ENCODE results near the gene AFF3. TPM values are rescaled to one million over a fixed set of nuclear protein-coding genes. Genes with fewer than 3 reads are reported as not detected.

The AFF3 gene
- polyA plus RNA-seq, 1 donor (not counting 4 experiments of a cell fraction or from before 2014, with no cell fraction given), result not detected

GRCh38 chr2:99899058-99899855 lies 243.1 kb downstream of the AFF3 start:
- Histone ChIP-seq H3K79me2 (ENCODE audit: control insufficient read depth, insufficient read depth, low read length) (no peaks in the 10 kb centered on the region), H3K9ac (ENCODE audit: control insufficient read depth, extremely low read depth, insufficient read depth, low read length) (no peak overlapping the region), H3K36me3 (ENCODE audit: control insufficient read depth in 2 of 2, extremely low read depth in 1 of 2, insufficient read depth in 2 of 2, low read length in 2 of 2) (no peaks in the 10 kb centered on the region), H3K4me3 (ENCODE audit: control insufficient read depth in 2 of 3, extremely low read depth in 1 of 3, insufficient read depth in 2 of 3, low read depth in 1 of 3, low read length in 3 of 3) (no peak overlapping the region), H2AFZ (ENCODE audit: control insufficient read depth, low read length) (no peak overlapping the region), H3K4me1 (ENCODE audit: control insufficient read depth, extremely low read depth, insufficient read depth, low read length) (no peaks in the 10 kb centered on the region), H3K9me1 (ENCODE audit: control insufficient read depth, extremely low read depth, insufficient read depth, low read length) (no peaks in the 10 kb centered on the region), H3K4me2 (ENCODE audit: control insufficient read depth, extremely low read depth, insufficient read depth, low read depth, low read length) (no peak overlapping the region), H4K20me1 (ENCODE audit: control insufficient read depth, extremely low read depth, insufficient read depth, low read length) (no peaks in the 10 kb centered on the region), H3K9me3 (ENCODE audit: control insufficient read depth, low read depth, low read length) (no peaks in the 10 kb centered on the region), H3K27ac (ENCODE audit: control insufficient read depth, insufficient read depth, low read length) (no peak overlapping the region), H3K27me3 (ENCODE audit: control insufficient read depth, extremely low read depth, insufficient read depth, low read length) (no peaks in the 10 kb centered on the region)
- no peak for FAIRE-seq
- no peak for TF ChIP-seq CTCF (optimal IDR thresholded peaks at IDR 0.05 in 1 of 3, IDR thresholded peaks at IDR 0.05 in 1 of 3, conservative IDR thresholded peaks at IDR 0.05 in 1 of 3; ENCODE audit: extremely low read depth in 1 of 3, insufficient read depth in 2 of 3, low read length in 3 of 3)
- TF ChIP-seq EZH2 (IDR thresholded peaks at IDR 0.05; ENCODE audit: low read length), result no peak
- DNase-seq (ENCODE audit: low read depth, low spot score), result no peak
- dilution Hi-C loops (cut with MboI; ENCODE audit: extremely low pct_ligation_motif_present, low sequenced_read_pairs), result no loop called here

GRCh38 chr2:99898336-99899048 lies 243.9 kb downstream of the AFF3 start:
- dilution Hi-C loops (cut with MboI; ENCODE audit: extremely low pct_ligation_motif_present, low sequenced_read_pairs), result no loop called here
- TF ChIP-seq EZH2 (IDR thresholded peaks at IDR 0.05; ENCODE audit: low read length) (no peak), CTCF (optimal IDR thresholded peaks at IDR 0.05 in 1 of 3, IDR thresholded peaks at IDR 0.05 in 1 of 3, conservative IDR thresholded peaks at IDR 0.05 in 1 of 3; ENCODE audit: extremely low read depth in 1 of 3, insufficient read depth in 2 of 3, low read length in 3 of 3) (no peak)
- no peak overlapping the region for H3K27ac ChIP-seq (ENCODE audit: control insufficient read depth, insufficient read depth, low read length)
- no peak overlapping the region for H3K9ac ChIP-seq (ENCODE audit: control insufficient read depth, extremely low read depth, insufficient read depth, low read length)
- H3K4me3 ChIP-seq (ENCODE audit: control insufficient read depth in 2 of 3, extremely low read depth in 1 of 3, insufficient read depth in 2 of 3, low read depth in 1 of 3, low read length in 3 of 3), result no peak overlapping the region
- H3K27me3 ChIP-seq (ENCODE audit: control insufficient read depth, extremely low read depth, insufficient read depth, low read length), result no peaks in the 10 kb centered on the region
- H4K20me1 ChIP-seq (ENCODE audit: control insufficient read depth, extremely low read depth, insufficient read depth, low read length), result no peaks in the 10 kb centered on the region
- H2AFZ ChIP-seq (ENCODE audit: control insufficient read depth, low read length), result no peak overlapping the region
- H3K36me3 ChIP-seq (ENCODE audit: control insufficient read depth in 2 of 2, extremely low read depth in 1 of 2, insufficient read depth in 2 of 2, low read length in 2 of 2), result no peaks in the 10 kb centered on the region
- FAIRE-seq, result no peak
- no peak overlapping the region for H3K4me2 ChIP-seq (ENCODE audit: control insufficient read depth, extremely low read depth, insufficient read depth, low read depth, low read length)
- DNase-seq (ENCODE audit: low read depth, low spot score), result no peak
- H3K79me2 ChIP-seq (ENCODE audit: control insufficient read depth, insufficient read depth, low read length), result no peaks in the 10 kb centered on the region
- no peaks in the 10 kb centered on the region for H3K4me1 ChIP-seq (ENCODE audit: control insufficient read depth, extremely low read depth, insufficient read depth, low read length)
- no peaks in the 10 kb centered on the region for H3K9me1 ChIP-seq (ENCODE audit: control insufficient read depth, extremely low read depth, insufficient read depth, low read length)
- H3K9me3 ChIP-seq (ENCODE audit: control insufficient read depth, low read depth, low read length), result no peaks in the 10 kb centered on the region

Measured in keratinocyte (primary cell).